Measurements from ENCODE around the gene BRSK1.

DNA sequence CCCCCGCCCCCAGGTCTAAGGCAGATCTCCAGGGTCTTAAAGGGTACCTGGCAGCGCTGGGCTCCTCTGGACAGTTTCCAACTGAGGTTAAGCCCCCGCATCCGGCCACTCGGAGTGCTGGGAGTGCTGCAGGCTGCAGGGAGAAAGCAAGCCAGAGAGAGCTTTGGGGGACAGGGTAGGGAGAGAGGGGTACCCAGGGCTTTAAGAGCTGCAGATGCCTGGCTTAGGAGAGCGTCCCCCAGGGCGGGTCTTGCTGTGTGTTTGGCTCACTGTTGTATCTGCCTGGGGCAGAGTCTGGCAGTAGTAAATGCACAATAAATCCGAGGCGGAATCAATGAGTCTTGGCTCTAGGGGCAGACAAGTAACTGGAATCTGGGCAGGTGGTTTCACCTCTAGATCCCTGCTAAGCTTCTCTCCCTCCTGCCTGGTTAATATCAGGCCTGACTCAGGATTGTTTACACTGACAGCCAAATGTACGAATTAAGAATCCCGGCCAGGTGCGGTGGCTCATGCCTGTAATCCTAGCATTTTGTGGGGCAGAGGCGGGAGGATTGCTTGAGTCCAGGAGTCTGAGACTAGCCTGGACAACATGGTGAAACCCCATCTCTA lies 71.5 kb downstream of the BRSK1 start:
- TF ChIP-seq CTCF (IDR thresholded peaks at IDR 0.05), result no peak
- TF ChIP-seq EP300 (IDR thresholded peaks at IDR 0.05), result no peak
- no peak for TF ChIP-seq POLR2A (IDR thresholded peaks at IDR 0.05)
